H1 (cell line): Measurements from ENCODE around the gene STIM1. TPM values are rescaled to one million over a fixed set of nuclear protein-coding genes. Genes with fewer than 3 reads are reported as not detected.

ENCODE experiments used
- CTCF ChIA-PET: fragments of 300-600 bp; sonication (Branson Sonifier 250); formaldehyde crosslinking; loops from one replicate; lab custom pipeline; 2021; ENCODE audit not compliant: partially characterized antibody; lab: Charles Lee
- POLR2A ChIA-PET: fragments of 300-600 bp; sonication (Branson Sonifier 250); formaldehyde crosslinking; loops from one replicate; lab custom pipeline; 2021; ENCODE audit warnings: inconsistent platforms; ENCODE audit not compliant: partially characterized antibody; lab: Charles Lee
- DNase-seq, 2 experiments: peaks; one replicate each; pipeline versions ENCODE4 v3.0.0 to v3.0.0-alpha.2; 2010 to 2022; ENCODE audit warnings: low spot score in 2 of 2, low read depth in 1 of 2, mixed read lengths in 1 of 2
- FAIRE-seq: peaks from 2 replicates; lab custom pipeline; 2011; peaks lifted over from hg19 to GRCh38; lab: Jason Lieb, UNC
- H2AFZ ChIP-seq: 2 replicates; pipeline ENCODE4 v1.8.1; 2012; ENCODE audit warnings: low read length, inconsistent platforms
- H2AK5ac ChIP-seq: 2 replicates; pipeline ENCODE4 v1.6.1; 2013; ENCODE audit warnings: low read depth, low read length
- H2BK120ac ChIP-seq: replicated peaks from 2 replicates; pipeline ENCODE3; 2013; ENCODE audit warnings: low read depth, low read length, inconsistent platforms
- H2BK12ac ChIP-seq: 2 replicates; pipeline ENCODE4 v1.6.1; 2013; ENCODE audit warnings: low read depth, low read length
- H2BK15ac ChIP-seq: 2 replicates; pipeline ENCODE4 v1.6.1; 2013; ENCODE audit warnings: low read length
- H2BK20ac ChIP-seq: 2 replicates; pipeline ENCODE4 v1.6.1; 2013; ENCODE audit warnings: low read length
- H2BK5ac ChIP-seq: 2 replicates; pipeline ENCODE4 v1.6.1; 2013; ENCODE audit warnings: low read depth, low read length
- H3K14ac ChIP-seq: 2 replicates; pipeline ENCODE4 v1.6.1; 2013; ENCODE audit warnings: inconsistent platforms; ENCODE audit not compliant: insufficient read length
- H3K18ac ChIP-seq: 2 replicates; pipeline ENCODE4 v1.6.1; 2013; ENCODE audit warnings: low read length; ENCODE audit errors: extremely low read depth
- H3K23ac ChIP-seq: 2 replicates; pipeline ENCODE4 v1.6.1; 2013; ENCODE audit warnings: inconsistent platforms; ENCODE audit not compliant: insufficient read length
- H3K23me2 ChIP-seq: 2 replicates; pipeline ENCODE4 v1.6.1; 2013; ENCODE audit warnings: low read depth, low read length
- H3K27ac ChIP-seq: 2 replicates; pipeline ENCODE4 v1.6.1; 2011; ENCODE audit warnings: low read depth, low read length, inconsistent platforms
- H3K27me3 ChIP-seq, 4 experiments: replicated peaks in 1 of 4; 1 replicate in 1 of 4; 2 replicates in 3 of 4; pipeline versions ENCODE4 v1.6.1 to v1.8.1; 2011 to 2013; ENCODE audit warnings: low read length in 3 of 4, mild to moderate bottlenecking in 3 of 4, inconsistent platforms in 2 of 4, mixed read lengths in 2 of 4, moderate library complexity in 1 of 4; ENCODE audit not compliant: control insufficient read depth in 3 of 4, insufficient read depth in 3 of 4; ENCODE audit errors: extremely low read depth in 1 of 4
- H3K36me3 ChIP-seq, 4 experiments: 2 replicates each; pipeline versions ENCODE4 v1.6.1 to v1.8.1; 2011 to 2013; ENCODE audit warnings: mild to moderate bottlenecking in 4 of 4, low read length in 3 of 4, moderate library complexity in 2 of 4, control low read depth in 1 of 4, inconsistent platforms in 1 of 4; ENCODE audit not compliant: insufficient read depth in 4 of 4, control insufficient read depth in 2 of 4
- H3K4ac ChIP-seq: replicated peaks from 2 replicates; pipeline ENCODE3; 2013; ENCODE audit warnings: low read length, low read depth, mixed read lengths, inconsistent platforms; ENCODE audit not compliant: insufficient read length
- H3K4me1 ChIP-seq, 4 experiments: replicated peaks in 1 of 4; 1 replicate in 1 of 4; 2 replicates in 3 of 4; pipeline versions ENCODE4 v1.6.1 to v1.8.1; 2011 to 2013; ENCODE audit warnings: low read length in 3 of 4, inconsistent platforms in 2 of 4, mixed read lengths in 1 of 4; ENCODE audit not compliant: insufficient read depth in 4 of 4, control insufficient read depth in 3 of 4
- H3K4me2 ChIP-seq, 2 experiments: 2 replicates each; pipeline versions ENCODE4 v1.6.1 to v1.8.1; 2011 to 2013; ENCODE audit warnings: low read depth in 2 of 2, low read length in 2 of 2, control low read depth in 1 of 2, inconsistent platforms in 1 of 2, mild to moderate bottlenecking in 1 of 2; ENCODE audit not compliant: insufficient read depth in 1 of 2
- H3K4me3 ChIP-seq, 4 experiments: fragments of 200-600, 300-600 bp in 1 of 4; sonication (generic), shearing (Covaris generic), sonication (Bioruptor Twin) in 1 of 4; 2 replicates each; pipeline versions ENCODE4 v1.5.1 to v1.8.1; 2011 to 2016; ENCODE audit warnings: low read length in 4 of 4, low read depth in 3 of 4, control low read depth in 2 of 4, inconsistent platforms in 2 of 4, mild to moderate bottlenecking in 2 of 4, mixed read lengths in 1 of 4, moderate library complexity in 1 of 4; ENCODE audit not compliant: insufficient read depth in 2 of 4; ENCODE audit errors: extremely low read depth in 1 of 4
- H3K56ac ChIP-seq: replicated peaks from 2 replicates; pipeline ENCODE3; 2013; ENCODE audit warnings: low read depth, mild to moderate bottlenecking, mixed read lengths, low read length, inconsistent platforms; ENCODE audit not compliant: insufficient read length
- H3K79me1 ChIP-seq: 2 replicates; pipeline ENCODE4 v1.6.1; 2013; ENCODE audit warnings: low read depth, low read length, control low read depth
- H3K79me2 ChIP-seq, 2 experiments: 2 replicates each; pipeline versions ENCODE4 v1.6.1 to v1.8.1; 2012 to 2013; ENCODE audit warnings: low read length in 2 of 2, mild to moderate bottlenecking in 2 of 2, inconsistent platforms in 1 of 2; ENCODE audit not compliant: insufficient read depth in 2 of 2, control insufficient read depth in 1 of 2
- H3K9ac ChIP-seq, 4 experiments: replicated peaks in 1 of 4; 1 replicate in 1 of 4; 2 replicates in 3 of 4; pipeline versions ENCODE4 v1.6.1 to v1.8.1; 2011 to 2013; ENCODE audit warnings: low read depth in 3 of 4, low read length in 3 of 4, control low read depth in 2 of 4, mild to moderate bottlenecking in 2 of 4, moderate library complexity in 2 of 4, inconsistent platforms in 1 of 4; ENCODE audit errors: extremely low read depth in 1 of 4
- H3K9me3 ChIP-seq, 2 experiments: 2 replicates each; pipeline versions ENCODE4 v1.6.1 to v1.8.1; 2012 to 2013; ENCODE audit warnings: mild to moderate bottlenecking in 2 of 2, moderate library complexity in 2 of 2, control low read depth in 1 of 2, inconsistent platforms in 1 of 2, low read depth in 1 of 2, low read length in 1 of 2, mixed read lengths in 1 of 2; ENCODE audit not compliant: insufficient read depth in 2 of 2
- H4K20me1 ChIP-seq, 2 experiments: replicated peaks in 1 of 2; 2 replicates each; pipeline versions ENCODE3 to v1.8.1; 2011 to 2013; ENCODE audit warnings: inconsistent platforms in 2 of 2, low read length in 2 of 2, mild to moderate bottlenecking in 1 of 2; ENCODE audit not compliant: insufficient read depth in 2 of 2, control insufficient read depth in 1 of 2
- H4K5ac ChIP-seq: 2 replicates; pipeline ENCODE4 v1.6.1; 2013; ENCODE audit warnings: low read length, low read depth, mixed read lengths, inconsistent platforms; ENCODE audit not compliant: insufficient read length
- H4K8ac ChIP-seq: 2 replicates; pipeline ENCODE4 v1.8.0; 2013; ENCODE audit warnings: mild to moderate bottlenecking, moderate library complexity, low read length, inconsistent platforms; ENCODE audit not compliant: insufficient read depth; ENCODE audit errors: extremely low read depth
- H4K91ac ChIP-seq: replicated peaks from 2 replicates; pipeline ENCODE3; 2013; ENCODE audit warnings: low read length, mixed read lengths, inconsistent platforms; ENCODE audit not compliant: insufficient read length
- WGBS, 2 experiments: shearing (Covaris generic) in 1 of 2; methylation state at CpG; one replicate each; pipeline versions ENCODE4 v1.1.6 to v1.1.7; 2013 to 2015; ENCODE audit warnings: low lambda C conversion rate in 2 of 2, mixed read lengths in 2 of 2, inconsistent platforms in 1 of 2, low coverage in 1 of 2, missing lambda C conversion rate in 1 of 2; ENCODE audit not compliant: insufficient replicate concordance in 2 of 2, insufficient coverage in 1 of 2, insufficient read length in 1 of 2; ENCODE audit errors: extremely low coverage in 1 of 2, missing lambda C conversion rate in 1 of 2; 5-methylcytosine and 5-hydroxymethylcytosine counted together
- polyA plus RNA-seq, 7 experiments: library from polyadenylated mRNA; depleted of rRNA in 3 of 7; stranded (reverse) in 5 of 7; unstranded in 2 of 7; fragments of >200 nt in 5 of 7; fragments of 200-250 nt in 2 of 7; gene quantifications; 1 replicate in 5 of 7; 2 replicates in 1 of 7; 4 replicates in 1 of 7; pipeline versions ENCODE4 v1.2.1 to v1.2.3, GENCODE V29; 2011 to 2013; ENCODE audit warnings: missing spikeins in 2 of 7, mixed read lengths in 2 of 7
- total RNA-seq: library from RNA; stranded (reverse); fragmentation: NEBNext Ultra II Directional; extraction: Animal tissue kit (Norgen Biotek cat#: 25700); gene quantifications from 2 replicates; pipeline ENCODE4 v1.2.1, GENCODE V29; 2021

STIM1 gene
- total and polyA plus RNA-seq, 2 of the 8 experiments (the other 6 are each of a cell fraction or from before 2014, with no cell fraction given), result 11.1 to 12.2 TPM

DNA sequence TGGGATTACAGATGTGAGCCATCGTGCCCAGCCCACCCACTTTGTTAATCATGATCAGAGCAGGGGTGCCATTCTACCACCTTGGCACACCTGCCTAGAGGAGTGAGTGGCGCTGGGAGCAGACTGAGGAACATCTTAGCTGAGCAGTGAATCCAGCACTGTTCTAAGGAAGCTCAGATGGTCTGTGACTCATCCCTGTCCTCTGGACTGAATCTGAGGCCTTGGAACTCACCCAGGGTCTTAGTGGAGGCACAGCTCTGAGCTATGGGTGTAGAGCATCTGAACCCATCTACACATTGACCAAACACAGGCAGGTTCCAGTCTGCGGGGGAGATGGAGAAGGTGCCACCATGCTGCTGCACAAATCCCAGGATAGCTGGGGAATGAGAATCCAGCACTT is 32.2 kb upstream of the STIM1 start:
- H3K9me3 ChIP-seq, result no peaks in the 10 kb centered on the region
- peaks cover 22 to 32% (median 24%) of the 10 kb centered on the region in 4 experiments for H3K4me1 ChIP-seq
- no peak overlapping the region for H4K8ac ChIP-seq
- no peak overlapping the region for H3K18ac ChIP-seq
- 98% methylated on average over 3 of the region's 3 CpGs; no CpG with 5 or more reads in 1 of the 2 experiments for WGBS, 2 experiments
- H3K23ac ChIP-seq, result no peak overlapping the region
- FAIRE-seq (no peak), DNase-seq (no peak)
- H2BK120ac ChIP-seq, result no peak overlapping the region
- no peak overlapping the region for H2BK15ac ChIP-seq
- no peak overlapping the region for H4K91ac ChIP-seq
- H3K79me2 ChIP-seq, result no peaks in the 10 kb centered on the region
- no peak overlapping the region for H3K14ac ChIP-seq
- peaks cover 4 to 14% (median 9%) of the 10 kb centered on the region in 4 experiments; a peak in 5 of 8 replicates for H3K36me3 ChIP-seq
- H3K4me3 ChIP-seq, result no peak overlapping the region
- H3K4me2 ChIP-seq, result no peak overlapping the region
- CTCF ChIA-PET, result interaction anchor here (0.9 to 2.2 kb wide), 9 partner anchors 8 to 250 kb away, joined by 3 to 11 read pairs (median 4); partner anchors contain the start of gene RHOG
- H3K23me2 ChIP-seq, result peaks cover 2% of the 10 kb centered on the region; the same call in 1 of the 2 replicates
- H3K79me1 ChIP-seq, result no peaks in the 10 kb centered on the region
- H2BK20ac ChIP-seq, result no peak overlapping the region
- POLR2A ChIA-PET, result interaction anchor here (0.7 to 1.3 kb wide), 3 partner anchors 10 to 17 kb away, joined by 3 to 8 read pairs (median 3); partner anchors contain the start of gene PGAP2
- H4K5ac ChIP-seq, result no peak overlapping the region
- no peak overlapping the region for H3K9ac ChIP-seq
- H2AK5ac ChIP-seq, result no peak overlapping the region
- H3K4ac ChIP-seq, result no peak overlapping the region
- H3K27me3 ChIP-seq, result no peaks in the 10 kb centered on the region
- peaks cover 0 to 3% of the 10 kb centered on the region in 2 experiments for H4K20me1 ChIP-seq
- no peak overlapping the region for H3K27ac ChIP-seq
- no peak overlapping the region for H2AFZ ChIP-seq
- no peak overlapping the region for H3K56ac ChIP-seq
- no peak overlapping the region for H2BK5ac ChIP-seq
- no peak overlapping the region for H2BK12ac ChIP-seq
